Activated naive CD4-positive, alpha-beta T cell (primary cell): Measurements from ENCODE around the gene CEBPZOS.

Experiments
- DNase-seq, 4 experiments: peaks; one replicate each; lab custom pipeline; 2025; lab: John Stamatoyannopoulos, UW

CEBPZOS gene

GRCh38 chr2:37196320-37197195 lies at the start of gene CEBPZOS:
TSS of gene CEBPZOS (plus strand) at chr2:37196496. CDS start at chr2:37199705, 3,209 bp downstream.
- peak; percentile 75 to 91 (median 86) for DNase-seq

GRCh38 chr2:37148325-37148724 lies 48.0 kb upstream of the CEBPZOS start:
- DNase-seq, result no peak

- DNase-seq, result no peak
Observed at GRCh38 chr2:37149626-37150322, 46.5 kb upstream of the CEBPZOS start.

- no peak for DNase-seq
Observed at GRCh38 chr2:37153224-37153623, 43.1 kb upstream of the CEBPZOS start.

- DNase-seq, result no peak
Observed at GRCh38 chr2:37154785-37155184, 41.5 kb upstream of the CEBPZOS start.

GRCh38 chr2:37156071-37156856 lies 40.0 kb upstream of the CEBPZOS start:
- DNase-seq, result peak in 2 of 4 experiments; percentile 27 to 51

- peak; percentile 10 to 81 (median 54) for DNase-seq
Observed at GRCh38 chr2:37156857-37157714, 39.2 kb upstream of the CEBPZOS start, which contains the start of gene EIF2AK2. TSS of gene EIF2AK2 (minus strand) at chr2:37156980. CDS start at chr2:37147806, 9,174 bp downstream.

- DNase-seq, result no peak
Observed at GRCh38 chr2:37164757-37165156, 31.5 kb upstream of the CEBPZOS start.

GRCh38 chr2:37167636-37168180 lies 28.6 kb upstream of the CEBPZOS start:
- no peak for DNase-seq

GRCh38 chr2:37168217-37168981 lies 27.9 kb upstream of the CEBPZOS start:
- DNase-seq, result no peak

GRCh38 chr2:37171624-37171950 lies 24.7 kb upstream of the CEBPZOS start:
- no peak for DNase-seq

- no peak for DNase-seq
Observed at GRCh38 chr2:37173741-37174140, 22.6 kb upstream of the CEBPZOS start.

- no peak for DNase-seq
Observed at GRCh38 chr2:37180006-37180639, 16.2 kb upstream of the CEBPZOS start.

- no peak for DNase-seq
Observed at GRCh38 chr2:37180640-37181039, 15.7 kb upstream of the CEBPZOS start.

GRCh38 chr2:37181726-37182684 lies 14.3 kb upstream of the CEBPZOS start:
- no peak for DNase-seq

- no peak for DNase-seq
Observed at GRCh38 chr2:37188570-37188969, 7.7 kb upstream of the CEBPZOS start, which contains the start of gene SULT6B1. TSS of gene SULT6B1 (minus strand) at chr2:37188670. CDS start at chr2:37188640, 30 bp downstream.

GRCh38 chr2:37189452-37190153 lies 6.7 kb upstream of the CEBPZOS start:
- no peak for DNase-seq

GRCh38 chr2:37190290-37190689 lies 6.0 kb upstream of the CEBPZOS start:
- no peak for DNase-seq
